Gastroesophageal sphincter (tissue), 4 donors: ENCODE results near the gene KRTAP10-3. TPM values are rescaled to one million over a fixed set of nuclear protein-coding genes. Genes with fewer than 3 reads are reported as not detected.

ENCODE experiments used
- ATAC-seq: fragments of 150-250 bp; one replicate; pipeline ENCODE4 v1.9.1; 2016; ENCODE audit warnings: mild to moderate bottlenecking, moderate library complexity
- H3K27ac ChIP-seq, 4 donors: fragments of 200-600 bp; sonication (generic) in 3 of 4; 1 replicate in 3 of 4; 2 replicates in 1 of 4; pipeline ENCODE4 v1.5.1; 2016 to 2019
- H3K27me3 ChIP-seq: fragments of 200-600 bp; sonication (generic); one replicate; pipeline ENCODE4 v1.5.1; 2019
- H3K36me3 ChIP-seq, 2 donors: fragments of 200-600 bp; sonication (generic); one replicate each; pipeline ENCODE4 v1.5.1; 2019; ENCODE audit warnings: control low read depth in 1 of 2
- H3K4me1 ChIP-seq, 3 donors: fragments of 200-600 bp; sonication (generic); 1 replicate in 2 of 3; 2 replicates in 1 of 3; pipeline ENCODE4 v1.5.1; 2016 to 2019; ENCODE audit warnings: control low read depth in 2 of 3
- H3K4me3 ChIP-seq, 2 donors: fragments of 200-600 bp; sonication (generic); one replicate each; pipeline ENCODE4 v1.5.1; 2019; ENCODE audit warnings: mild to moderate bottlenecking in 1 of 2, moderate library complexity in 1 of 2
- H3K9me3 ChIP-seq, 3 donors: fragments of 200-600 bp; sonication (generic); one replicate each; pipeline ENCODE4 v1.5.1; 2017 to 2019; ENCODE audit warnings: control low read depth in 2 of 3
- CTCF ChIP-seq, 4 experiments: fragments of 200-600 bp in 2 of 4; fragments of 450-650 bp in 2 of 4; sonication (generic) in 1 of 4; IDR thresholded peaks; one replicate each; pipeline ENCODE4 v1.5.1; 2017 to 2019; ENCODE audit warnings: antibody characterized with exemption in 4 of 4, mild to moderate bottlenecking in 2 of 4, moderate library complexity in 2 of 4
- EP300 ChIP-seq: sonication (generic); formaldehyde crosslinking; IDR thresholded peaks from one replicate; pipeline ENCODE4 v1.6.1; 2017; ENCODE audit warnings: antibody characterized with exemption, mild to moderate bottlenecking
- POLR2A ChIP-seq, 2 donors: fragments of 450-650 bp; IDR thresholded peaks; one replicate each; pipeline ENCODE4 v1.6.1; 2017; ENCODE audit warnings: antibody characterized with exemption in 2 of 2, mild to moderate bottlenecking in 2 of 2, moderate library complexity in 1 of 2
- POLR2AphosphoS5 ChIP-seq: sonication (generic); formaldehyde crosslinking; IDR thresholded peaks from one replicate; pipeline ENCODE4 v1.6.1; 2017; ENCODE audit warnings: antibody characterized with exemption
- whole genome bisulfite sequencing, 2 donors: methylation state at CpG; one replicate each; pipeline ENCODE4 v1.1.5; 2018; ENCODE audit warnings: low coverage in 1 of 2; 5-methylcytosine and 5-hydroxymethylcytosine counted together
- total RNA-seq, 4 donors: library from RNA; depleted of rRNA; stranded (reverse); fragments of >200 nt; gene quantifications; one replicate each; pipeline ENCODE4 v1.1.0, GENCODE V29; 2016

KRTAP10-3 gene
- total RNA-seq, 4 donors from 2014 or later, result not detected

GRCh38 chr21:44509539-44509938, 49.1 kb downstream of the KRTAP10-3 start:
- Histone ChIP-seq H3K9me3 (no peaks in the 10 kb centered on the region), H3K27me3 (peaks cover 68% of the 10 kb centered on the region), H3K4me1 (peaks cover 0 to 9% (median 5%) of the 10 kb centered on the region in 3 donors), H3K36me3 (no peaks in the 10 kb centered on the region), H3K27ac (no peak overlapping the region), H3K4me3 (no peak overlapping the region)
- TF ChIP-seq POLR2AphosphoS5, result no peak
- no peak for TF ChIP-seq POLR2A (IDR thresholded peaks at IDR 0.05)
- no peak for TF ChIP-seq CTCF (IDR thresholded peaks at IDR 0.05)
- TF ChIP-seq EP300, result no peak
- ATAC-seq, result no peak
- 60 to 80% methylated on average over 1 to 9 of the region's 12 CpGs for WGBS, 2 donors

- H3K27me3 ChIP-seq, result peaks cover 68% of the 10 kb centered on the region
- TF ChIP-seq POLR2A (IDR thresholded peaks at IDR 0.05) (no peak), CTCF (IDR thresholded peaks at IDR 0.05) (no peak), POLR2AphosphoS5 (no peak), EP300 (no peak)
- ATAC-seq, result no peak
- no peaks in the 10 kb centered on the region for H3K9me3 ChIP-seq
- H3K4me1 ChIP-seq, result peaks cover 0 to 9% (median 5%) of the 10 kb centered on the region in 3 donors
- WGBS, 2 donors, result 80 to 81% methylated on average over 3 to 6 of the region's 30 CpGs
- no peak overlapping the region for H3K27ac ChIP-seq
- no peaks in the 10 kb centered on the region for H3K36me3 ChIP-seq
- no peak overlapping the region for H3K4me3 ChIP-seq
Observed at GRCh38 chr21:44508711-44509445, 49.7 kb downstream of the KRTAP10-3 start.

GRCh38 chr21:44508426-44508710, 50.2 kb downstream of the KRTAP10-3 start:
- no peaks in the 10 kb centered on the region for H3K9me3 ChIP-seq
- TF ChIP-seq POLR2A (IDR thresholded peaks at IDR 0.05), result no peak
- TF ChIP-seq POLR2AphosphoS5, result no peak
- TF ChIP-seq CTCF (IDR thresholded peaks at IDR 0.05), result no peak
- no peak for TF ChIP-seq EP300
- H3K36me3 ChIP-seq, result no peaks in the 10 kb centered on the region
- ATAC-seq, result no peak
- H3K27ac ChIP-seq, result no peak overlapping the region
- 92 to 100% methylated on average over 2 to 7 of the region's 9 CpGs for WGBS, 2 donors
- H3K27me3 ChIP-seq, result peaks cover 72% of the 10 kb centered on the region
- peaks cover 0 to 9% (median 5%) of the 10 kb centered on the region in 3 donors for H3K4me1 ChIP-seq
- no peak overlapping the region for H3K4me3 ChIP-seq

Other genes starting within 250 kb of the KRTAP10-3 start
- gene CFAP410, start 219.4 kb downstream of the KRTAP10-3 start, total RNA-seq, result 10 to 100 TPM; 26.2 to 35.0 (median 30.2) TPM
- gene TRPM2, start 205.2 kb downstream of the KRTAP10-3 start, total RNA-seq, result 1 to 10 TPM; 1.0 to 3.3 (median 3.1) TPM
- gene LRRC3, start 103.3 kb downstream of the KRTAP10-3 start, total RNA-seq, result 1 to 10 TPM; 2.7 to 8.3 (median 6.7) TPM
- gene KRTAP10-1, start 18.6 kb downstream of the KRTAP10-3 start, total RNA-seq, result not detected
- gene KRTAP10-2, start 7.3 kb downstream of the KRTAP10-3 start, total RNA-seq, result not detected
- gene KRTAP10-4, start 14.9 kb upstream of the KRTAP10-3 start, total RNA-seq, result not detected
- not detected for gene KRTAP10-5, start 21.8 kb upstream of the KRTAP10-3 start, total RNA-seq
- gene KRTAP10-6, start 33.7 kb upstream of the KRTAP10-3 start, total RNA-seq, result not detected
- gene KRTAP10-7, start 41.8 kb upstream of the KRTAP10-3 start, total RNA-seq, result not detected
- not detected for gene KRTAP10-8, start 53.3 kb upstream of the KRTAP10-3 start, total RNA-seq
- not detected for gene KRTAP10-9, start 68.3 kb upstream of the KRTAP10-3 start, total RNA-seq
- not detected for gene KRTAP10-10, start 78.6 kb upstream of the KRTAP10-3 start, total RNA-seq
- not detected for gene KRTAP10-11, start 87.6 kb upstream of the KRTAP10-3 start, total RNA-seq
- not detected for gene KRTAP12-4, start 95.9 kb upstream of the KRTAP10-3 start, total RNA-seq
- gene KRTAP12-3, start 99.1 kb upstream of the KRTAP10-3 start, total RNA-seq, result not detected
- not detected for gene KRTAP12-2, start 108.1 kb upstream of the KRTAP10-3 start, total RNA-seq
- not detected for gene KRTAP12-1, start 123.4 kb upstream of the KRTAP10-3 start, total RNA-seq
- gene KRTAP10-12, start 138.4 kb upstream of the KRTAP10-3 start, total RNA-seq, result not detected
- not detected for gene TSPEAR, start 152.8 kb upstream of the KRTAP10-3 start, total RNA-seq
- gene UBE2G2, start 243.0 kb upstream of the KRTAP10-3 start, total RNA-seq, result 10 to 100 TPM; 48.3 to 93.4 (median 83.9) TPM